GM18909 (cell line): Measurements from ENCODE around the gene GNLY.
"Not testable (repeated sequence)": the region's sequence is repeated elsewhere in the genome, so short reads cannot be mapped to it uniquely, and the experiment has no call there.

Source experiments
- ATAC-seq: cut with Tn5 transposase; IDR thresholded peaks from one replicate; pipeline ENCODE4 v1.9.1; 2021; ENCODE audit warnings: mild to moderate bottlenecking; ENCODE audit not compliant: unreplicated experiment, poor library complexity

The GNLY gene

DNA sequence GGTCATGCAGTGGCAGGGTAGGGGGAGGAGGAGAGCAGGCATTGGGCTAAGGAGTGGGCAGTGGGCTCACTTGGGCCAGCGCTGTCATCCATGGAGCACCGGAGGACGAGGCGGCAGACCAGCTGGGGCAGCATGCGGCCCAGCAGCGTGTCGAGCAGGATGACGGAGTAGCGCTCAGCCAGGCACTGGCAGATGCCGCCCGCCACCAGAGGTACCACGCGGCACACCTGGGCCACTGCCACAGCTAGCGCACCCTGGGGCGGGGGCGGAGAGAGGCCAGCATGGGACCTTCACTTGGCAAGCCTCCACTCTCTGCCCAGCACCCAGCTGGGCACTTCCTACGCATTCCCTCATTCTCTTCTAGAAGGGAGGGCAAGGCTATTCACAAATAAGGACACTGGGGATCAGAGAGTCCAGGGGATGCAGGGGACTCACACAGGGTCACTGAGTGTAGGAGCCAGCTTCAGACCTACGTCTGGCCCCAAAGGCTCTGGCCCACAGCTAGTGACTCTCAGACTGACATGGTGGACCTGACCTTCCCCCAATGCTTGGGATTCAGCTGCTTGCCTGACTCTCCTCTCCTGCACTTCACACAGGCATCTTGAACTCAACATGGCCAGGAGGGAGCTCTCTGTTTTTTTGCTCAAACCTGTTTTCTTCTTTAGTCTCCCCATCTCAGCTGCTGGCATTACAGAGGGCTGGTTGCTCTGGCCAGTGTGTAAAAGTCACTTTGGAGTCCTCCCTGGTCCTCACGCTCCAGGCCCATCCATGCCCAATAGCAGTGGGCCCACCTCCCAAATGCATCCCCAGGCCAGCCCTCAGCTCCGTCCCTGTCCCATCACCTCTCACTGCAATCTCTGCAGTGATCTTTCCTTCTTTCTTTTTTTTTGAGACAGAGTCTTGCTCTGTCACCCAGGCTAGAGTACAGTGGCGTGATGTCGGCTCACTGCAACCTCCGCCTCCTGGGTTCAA, 30.3 kb upstream of the GNLY start:
- no peak for ATAC-seq

- no peak for ATAC-seq
Observed at GRCh38 chr2:85665264-85665937, 28.8 kb upstream of the GNLY start.

- ATAC-seq = no peak
Observed at GRCh38 chr2:85666016-85666415, 28.1 kb upstream of the GNLY start.

DNA sequence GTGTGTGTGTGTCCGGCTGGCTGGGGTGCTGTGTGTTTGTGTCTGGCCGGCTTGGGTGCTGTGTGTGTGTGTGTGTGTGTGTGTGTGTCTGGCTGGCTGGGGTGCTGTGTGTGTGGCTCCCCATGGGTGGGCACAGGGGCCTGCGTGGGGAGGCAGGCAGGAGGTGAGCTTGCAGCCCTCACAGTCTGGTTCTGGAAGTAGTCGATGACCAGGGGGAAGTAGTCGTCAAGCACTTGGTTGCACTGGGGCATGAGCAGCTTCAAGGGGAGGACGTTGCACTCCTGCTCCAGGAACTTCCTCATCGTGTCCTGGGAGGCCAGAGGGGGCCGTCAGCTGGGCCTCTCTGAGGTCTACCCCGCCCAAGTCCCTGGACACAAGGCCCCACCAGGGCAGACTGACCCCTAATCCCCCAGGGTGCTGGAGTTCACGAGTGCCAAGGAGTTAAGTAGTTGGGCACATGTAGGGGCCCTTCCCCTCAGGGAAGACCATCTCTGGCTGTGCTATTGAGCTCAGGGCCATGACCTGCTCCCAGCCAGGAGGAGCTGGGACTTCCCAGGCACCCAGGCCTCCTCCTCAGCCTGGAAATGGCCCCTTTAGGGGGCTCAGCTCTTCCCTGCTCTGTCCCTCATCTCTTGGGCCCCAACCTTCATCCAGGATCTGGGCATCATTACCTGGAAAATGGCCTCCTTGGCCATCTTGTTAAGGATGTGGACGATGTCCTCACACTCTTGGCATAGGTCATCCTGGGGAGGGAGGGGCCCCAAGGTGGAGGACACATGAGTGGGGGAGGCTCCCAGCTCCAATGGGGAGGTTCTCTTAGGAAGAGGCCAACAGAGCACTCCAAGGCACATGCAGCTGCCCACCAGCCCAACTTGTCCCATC, 27.5 kb upstream of the GNLY start:
- ATAC-seq = no peak

DNA sequence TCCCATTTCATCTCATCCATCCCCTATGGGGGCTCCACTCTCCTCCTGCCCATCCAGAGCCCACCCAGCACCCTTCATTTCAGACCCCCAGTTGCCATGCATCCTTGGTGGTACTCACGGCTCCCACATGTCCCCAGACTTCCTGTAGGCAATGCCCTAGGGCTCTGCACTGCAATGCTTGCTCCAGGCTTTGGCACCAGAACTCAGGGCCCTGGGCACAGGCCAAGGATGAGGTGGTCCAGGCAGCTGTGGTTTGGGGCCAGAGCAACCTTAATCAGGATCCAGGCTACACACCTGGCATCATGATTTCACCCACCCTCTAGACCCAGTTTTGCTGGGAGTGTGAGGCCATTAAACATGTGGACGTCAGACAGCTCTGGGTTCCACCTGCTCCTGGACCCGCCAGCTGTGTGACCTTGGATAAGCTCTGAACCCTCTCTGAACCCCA, 26.6 kb upstream of the GNLY start:
- ATAC-seq = no peak

DNA sequence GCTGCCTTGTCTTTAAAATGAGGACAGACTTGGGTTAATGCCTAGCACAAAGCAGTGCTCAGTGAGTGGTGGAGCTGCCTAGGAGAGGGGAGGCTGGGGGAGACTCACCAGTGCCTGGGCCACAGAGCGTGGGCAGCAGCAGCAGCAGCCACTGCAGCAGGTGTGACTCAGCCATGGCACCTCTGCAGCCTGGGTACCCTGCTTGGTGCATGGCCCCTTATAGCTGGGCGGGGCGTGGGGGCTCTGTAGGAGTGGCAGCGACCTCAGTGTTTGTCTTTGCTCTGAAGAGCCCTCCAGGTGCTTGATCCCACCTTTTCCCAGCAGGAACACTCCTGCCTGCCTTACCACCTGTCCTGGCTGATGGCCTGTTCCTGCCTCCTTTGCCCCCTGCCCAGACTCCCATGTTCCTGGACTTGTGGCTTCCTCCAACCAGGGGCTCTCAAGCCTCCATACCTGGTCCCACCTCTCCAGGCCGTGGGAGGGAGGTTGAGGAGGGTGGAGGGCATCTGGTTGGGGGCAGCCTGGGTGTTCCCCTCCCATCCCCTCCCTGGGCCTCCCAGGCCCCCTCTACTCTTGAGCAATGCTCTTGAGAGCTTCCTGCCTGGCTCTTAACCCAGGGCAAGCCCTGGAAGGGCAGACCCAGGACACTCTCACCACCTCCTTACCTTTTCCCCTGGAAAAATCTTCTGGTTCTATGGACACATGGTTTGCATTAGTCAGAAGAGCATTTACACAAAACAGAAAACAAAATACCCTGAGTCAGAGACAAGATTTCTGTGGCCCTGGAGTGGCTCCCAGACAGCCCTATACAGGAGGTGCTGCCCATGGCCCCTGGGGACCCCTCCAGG, 25.9 kb upstream of the GNLY start, which contains the start of gene SFTPB:
TSS of gene SFTPB (minus strand) at position 191 of the 848 bp plus-strand sequence. CDS start at position 175, 16 bp downstream.
- no peak for ATAC-seq

GRCh38 chr2:85668857-85669142, 25.4 kb upstream of the GNLY start:
- no peak for ATAC-seq

- ATAC-seq = peak; percentile 79
Observed at GRCh38 chr2:85669549-85669948, 24.6 kb upstream of the GNLY start.

DNA sequence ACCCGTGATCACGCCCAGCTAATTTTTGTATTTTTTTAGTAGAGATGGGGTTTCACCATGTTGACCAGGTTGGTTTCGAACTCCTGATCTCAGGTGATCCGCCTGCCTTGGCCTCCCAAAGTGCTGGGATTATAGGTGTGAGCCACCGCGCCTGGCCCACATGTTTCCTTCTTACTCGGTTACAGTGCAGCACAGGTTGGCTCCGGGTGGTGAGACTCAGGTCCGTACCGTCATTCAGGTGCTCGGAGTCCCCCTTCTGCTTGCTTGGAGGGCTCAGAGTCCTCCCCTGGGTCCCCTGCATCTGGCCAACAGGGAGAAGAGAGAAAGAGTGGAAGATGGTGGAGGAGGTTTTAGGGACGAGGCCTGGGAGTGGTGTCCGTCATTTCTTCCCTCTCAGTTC, 23.7 kb upstream of the GNLY start:
- ATAC-seq = not testable (repeated sequence)

DNA sequence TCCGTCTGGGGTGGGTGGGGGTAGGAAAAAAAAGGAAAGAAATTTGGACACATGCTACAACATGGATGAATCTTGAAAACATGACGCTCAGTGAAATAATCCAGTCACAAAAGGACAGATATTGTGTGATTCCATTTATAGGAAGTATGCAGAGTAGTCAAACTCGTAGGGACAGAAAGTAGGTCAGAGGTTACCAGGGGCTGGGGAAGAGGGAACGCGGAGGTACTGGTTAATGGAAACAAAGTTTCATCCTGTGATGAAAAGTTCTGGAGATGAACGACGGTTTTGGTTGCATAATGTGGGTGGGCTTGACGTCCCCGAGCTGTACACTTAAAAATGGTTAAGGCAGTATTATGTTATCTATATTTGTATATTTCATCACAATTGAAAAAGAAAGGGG, 21.7 kb upstream of the GNLY start:
- ATAC-seq = no peak

- ATAC-seq = no peak
Observed at GRCh38 chr2:85673716-85674375, 20.3 kb upstream of the GNLY start.

DNA sequence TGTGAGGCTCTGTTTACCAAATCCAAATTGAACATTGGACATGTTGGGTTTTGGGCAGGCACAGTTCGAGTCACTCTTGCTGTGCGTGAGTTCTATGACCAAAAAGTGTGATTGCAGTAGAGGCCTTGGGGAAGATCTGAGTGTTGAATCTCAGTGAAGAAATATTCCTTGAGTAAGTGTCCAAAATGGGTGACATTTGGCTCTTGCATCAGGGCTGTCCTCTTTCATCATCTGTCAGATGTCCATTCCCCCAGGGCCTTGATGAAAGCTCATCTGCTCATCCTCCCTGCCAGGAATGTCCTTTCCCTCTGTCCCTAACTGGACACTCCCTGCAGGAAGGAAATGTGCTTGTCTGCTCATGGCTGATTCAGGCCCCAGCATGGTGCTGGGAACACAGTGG, 19.7 kb upstream of the GNLY start:
- no peak for ATAC-seq

- ATAC-seq = no peak
Observed at GRCh38 chr2:85675427-85675826, 18.7 kb upstream of the GNLY start.

DNA sequence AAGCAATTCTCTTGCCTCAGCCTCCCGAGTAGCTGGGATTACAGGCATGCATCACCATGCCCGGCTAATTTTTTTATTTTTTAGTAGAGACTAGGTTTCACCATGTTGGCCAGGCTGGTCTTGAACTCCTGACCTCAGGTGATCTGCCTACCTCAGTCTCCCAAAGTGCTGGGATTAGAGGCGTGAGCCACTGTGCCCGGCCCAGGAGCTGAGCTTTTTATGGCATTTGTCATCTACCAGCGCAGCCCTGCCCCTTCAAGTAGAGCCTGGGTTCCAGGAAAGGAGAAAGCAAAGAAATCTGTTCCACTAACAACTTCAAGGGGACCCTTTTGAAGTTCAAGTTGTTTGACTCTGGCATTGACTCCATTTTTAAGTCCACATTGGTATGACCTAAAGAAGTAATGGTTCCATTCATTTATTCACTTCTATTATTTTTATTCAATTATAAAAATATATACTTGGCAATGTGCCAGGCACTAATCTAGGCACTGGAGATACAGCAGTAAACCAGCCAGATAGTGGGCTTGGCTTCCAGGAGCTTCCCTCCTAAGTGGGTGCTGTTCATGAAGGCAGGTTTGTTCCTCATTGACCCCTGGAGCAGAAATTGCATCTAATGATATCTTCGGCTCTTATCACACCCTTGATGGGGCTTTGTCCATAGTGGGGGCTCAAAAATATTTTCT, 18.2 kb upstream of the GNLY start:
- ATAC-seq = no peak

- ATAC-seq = no peak
Observed at GRCh38 chr2:85678377-85678776, 15.8 kb upstream of the GNLY start.

GRCh38 chr2:85678794-85679672, 15.1 kb upstream of the GNLY start:
- peak; percentile 68 for ATAC-seq

- ATAC-seq = no peak
Observed at GRCh38 chr2:85680707-85681371, 13.3 kb upstream of the GNLY start.
